Ramos (cell line): ENCODE measurements around the gene DAPK2.
"Not testable (repeated sequence)": the region's sequence is repeated elsewhere in the genome, so short reads cannot be mapped to it uniquely, and the experiment has no call there.

Source experiments
- in situ Hi-C: fragments of 300-500 bp; cut with MboI; formaldehyde crosslinking; loops from one replicate; pipeline ENCODE4 v1.14.3; 2022; ENCODE audit warnings: low sequenced_read_pairs; ENCODE audit not compliant: unreplicated experiment

DAPK2 gene

GRCh38 chr15:64059104-64059503 is 12.8 kb upstream of the DAPK2 start:
- in situ Hi-C loops = not testable (repeated sequence)

- in situ Hi-C loops = no loop called here
Measured at GRCh38 chr15:64058279-64058678, 12.0 kb upstream of the DAPK2 start.

GRCh38 chr15:64053674-64054073 is 7.4 kb upstream of the DAPK2 start:
- in situ Hi-C loops = not testable (repeated sequence)

- in situ Hi-C loops = no loop called here
Measured at GRCh38 chr15:64052925-64053491, 6.7 kb upstream of the DAPK2 start.

GRCh38 chr15:64051407-64052259 is 5.3 kb upstream of the DAPK2 start:
- in situ Hi-C loops = no loop called here

GRCh38 chr15:64051093-64051402 is 4.8 kb upstream of the DAPK2 start:
- in situ Hi-C loops = no loop called here

- in situ Hi-C loops = no loop called here
Measured at GRCh38 chr15:64050281-64051092, 4.2 kb upstream of the DAPK2 start.

- in situ Hi-C loops = no loop called here
Measured at GRCh38 chr15:64048781-64049460, 2.6 kb upstream of the DAPK2 start.

GRCh38 chr15:64045774-64046420 is 388 bp downstream of the DAPK2 start:
- in situ Hi-C loops = no loop called here

GRCh38 chr15:64045101-64045435 is 1.2 kb downstream of the DAPK2 start:
- in situ Hi-C loops = no loop called here

GRCh38 chr15:64044300-64045100 is 1.8 kb downstream of the DAPK2 start:
- in situ Hi-C loops = no loop called here

- in situ Hi-C loops = no loop called here
Measured at GRCh38 chr15:64038878-64039610, 7.2 kb downstream of the DAPK2 start.

GRCh38 chr15:64037966-64038365 is 8.3 kb downstream of the DAPK2 start:
- in situ Hi-C loops = no loop called here

- in situ Hi-C loops = no loop called here
Measured at GRCh38 chr15:64037116-64037515, 9.2 kb downstream of the DAPK2 start.

GRCh38 chr15:64035525-64035924 is 10.8 kb downstream of the DAPK2 start:
- in situ Hi-C loops = no loop called here

GRCh38 chr15:64034519-64034918 is 11.8 kb downstream of the DAPK2 start:
- in situ Hi-C loops = no loop called here

- in situ Hi-C loops = no loop called here
Measured at GRCh38 chr15:64032329-64032728, 14.0 kb downstream of the DAPK2 start.

GRCh38 chr15:64030123-64030522 is 16.2 kb downstream of the DAPK2 start:
- in situ Hi-C loops = no loop called here

GRCh38 chr15:64029633-64030032 is 16.7 kb downstream of the DAPK2 start:
- in situ Hi-C loops = no loop called here
